Neuron (in vitro differentiated cells): Measurements from ENCODE around the gene MTMR6.

Experiments used
- H2AFZ ChIP-seq: one replicate; pipeline ENCODE4 v1.6.1; 2013; ENCODE audit warnings: low read depth, mild to moderate bottlenecking, inconsistent platforms, low read length, moderate library complexity
- H3K27me3 ChIP-seq: one replicate; pipeline ENCODE4 v1.6.1; 2013; ENCODE audit warnings: low read length; ENCODE audit not compliant: insufficient read depth
- H3K36me3 ChIP-seq: one replicate; pipeline ENCODE4 v1.6.1; 2013; ENCODE audit warnings: low read length; ENCODE audit not compliant: insufficient read depth
- H3K4me1 ChIP-seq: one replicate; pipeline ENCODE4 v1.6.1; 2013; ENCODE audit warnings: low read length; ENCODE audit not compliant: insufficient read depth
- H3K4me3 ChIP-seq: 2 replicates; pipeline ENCODE4 v1.5.1; 2013; ENCODE audit warnings: mild to moderate bottlenecking, low read length, moderate library complexity
- H3K9me3 ChIP-seq: one replicate; pipeline ENCODE4 v1.6.1; 2013; ENCODE audit warnings: low read length

The MTMR6 gene

GRCh38 chr13:25227690-25228089, 59.6 kb downstream of the MTMR6 start:
- Histone ChIP-seq H3K4me1 (no peaks in the 10 kb centered on the region), H3K4me3 (no peak overlapping the region), H3K36me3 (no peaks in the 10 kb centered on the region), H3K9me3 (no peaks in the 10 kb centered on the region), H3K27me3 (no peaks in the 10 kb centered on the region), H2AFZ (no peak overlapping the region)

GRCh38 chr13:25225970-25226369, 61.3 kb downstream of the MTMR6 start:
- Histone ChIP-seq H3K9me3 (no peaks in the 10 kb centered on the region), H3K36me3 (no peaks in the 10 kb centered on the region), H3K4me1 (no peaks in the 10 kb centered on the region), H2AFZ (no peak overlapping the region), H3K27me3 (no peaks in the 10 kb centered on the region), H3K4me3 (no peak overlapping the region)

- H3K36me3 ChIP-seq = no peaks in the 10 kb centered on the region
- no peaks in the 10 kb centered on the region for H3K9me3 ChIP-seq
- H2AFZ ChIP-seq = no peak overlapping the region
- H3K27me3 ChIP-seq = no peaks in the 10 kb centered on the region
- H3K4me1 ChIP-seq = peaks cover 1% of the 10 kb centered on the region
- H3K4me3 ChIP-seq = no peak overlapping the region
Observed at GRCh38 chr13:25224151-25224550, 63.1 kb downstream of the MTMR6 start.

GRCh38 chr13:25222740-25223139, 64.5 kb downstream of the MTMR6 start:
- H3K4me1 ChIP-seq = peaks cover 14% of the 10 kb centered on the region

GRCh38 chr13:25218019-25218418, 69.3 kb downstream of the MTMR6 start:
- peak overlapping the region; percentile 65 for H2AFZ ChIP-seq
- H3K36me3 ChIP-seq = no peaks in the 10 kb centered on the region
- no peaks in the 10 kb centered on the region for H3K9me3 ChIP-seq
- H3K27me3 ChIP-seq = no peaks in the 10 kb centered on the region
- H3K4me1 ChIP-seq = peaks cover 34% of the 10 kb centered on the region
- peak overlapping the region; percentile 12 for H3K4me3 ChIP-seq

More at GRCh38 chr13:25222740-25223139, 64.5 kb downstream of the MTMR6 start:
- Histone ChIP-seq H3K36me3 (no peaks in the 10 kb centered on the region), H2AFZ (no peak overlapping the region), H3K4me3 (no peak overlapping the region), H3K9me3 (no peaks in the 10 kb centered on the region), H3K27me3 (no peaks in the 10 kb centered on the region)

GRCh38 chr13:25217023-25217885, 70.0 kb downstream of the MTMR6 start:
- Histone ChIP-seq H3K36me3 (no peaks in the 10 kb centered on the region), H3K27me3 (no peaks in the 10 kb centered on the region), H2AFZ (peak overlapping the region; percentile 65), H3K9me3 (no peaks in the 10 kb centered on the region), H3K4me1 (peaks cover 34% of the 10 kb centered on the region), H3K4me3 (peak overlapping the region; percentile 12)

- Histone ChIP-seq H3K36me3 (no peaks in the 10 kb centered on the region), H3K27me3 (no peaks in the 10 kb centered on the region), H3K4me1 (peaks cover 34% of the 10 kb centered on the region), H2AFZ (no peak overlapping the region), H3K9me3 (no peaks in the 10 kb centered on the region), H3K4me3 (no peak overlapping the region)
Observed at GRCh38 chr13:25215253-25215575, 72.1 kb downstream of the MTMR6 start.

GRCh38 chr13:25214491-25215252, 72.6 kb downstream of the MTMR6 start:
- Histone ChIP-seq H3K36me3 (no peaks in the 10 kb centered on the region), H2AFZ (no peak overlapping the region), H3K9me3 (no peaks in the 10 kb centered on the region), H3K27me3 (no peaks in the 10 kb centered on the region), H3K4me3 (no peak overlapping the region), H3K4me1 (peaks cover 34% of the 10 kb centered on the region)

GRCh38 chr13:25213715-25214114, 73.6 kb downstream of the MTMR6 start:
- Histone ChIP-seq H2AFZ (no peak overlapping the region), H3K4me1 (peaks cover 29% of the 10 kb centered on the region), H3K9me3 (no peaks in the 10 kb centered on the region), H3K36me3 (no peaks in the 10 kb centered on the region), H3K27me3 (no peaks in the 10 kb centered on the region), H3K4me3 (no peak overlapping the region)

- H3K36me3 ChIP-seq = no peaks in the 10 kb centered on the region
- no peaks in the 10 kb centered on the region for H3K27me3 ChIP-seq
- no peaks in the 10 kb centered on the region for H3K9me3 ChIP-seq
- H3K4me1 ChIP-seq = peaks cover 7% of the 10 kb centered on the region
- no peak overlapping the region for H3K4me3 ChIP-seq
- no peak overlapping the region for H2AFZ ChIP-seq
Observed at GRCh38 chr13:25210842-25211569, 76.3 kb downstream of the MTMR6 start.

GRCh38 chr13:25207291-25207810, 79.9 kb downstream of the MTMR6 start:
- Histone ChIP-seq H3K9me3 (no peaks in the 10 kb centered on the region), H2AFZ (no peak overlapping the region), H3K4me1 (no peaks in the 10 kb centered on the region), H3K36me3 (no peaks in the 10 kb centered on the region), H3K27me3 (no peaks in the 10 kb centered on the region), H3K4me3 (no peak overlapping the region)

GRCh38 chr13:25204863-25205262, 82.4 kb downstream of the MTMR6 start:
- no peaks in the 10 kb centered on the region for H3K27me3 ChIP-seq

More at GRCh38 chr13:25204863-25205262, 82.4 kb downstream of the MTMR6 start:
- no peaks in the 10 kb centered on the region for H3K4me1 ChIP-seq
- no peak overlapping the region for H3K4me3 ChIP-seq
- H2AFZ ChIP-seq = no peak overlapping the region
- H3K36me3 ChIP-seq = no peaks in the 10 kb centered on the region
- no peaks in the 10 kb centered on the region for H3K9me3 ChIP-seq
